ENCODE measurements around the gene DCP1A.

DCP1A gene

DNA sequence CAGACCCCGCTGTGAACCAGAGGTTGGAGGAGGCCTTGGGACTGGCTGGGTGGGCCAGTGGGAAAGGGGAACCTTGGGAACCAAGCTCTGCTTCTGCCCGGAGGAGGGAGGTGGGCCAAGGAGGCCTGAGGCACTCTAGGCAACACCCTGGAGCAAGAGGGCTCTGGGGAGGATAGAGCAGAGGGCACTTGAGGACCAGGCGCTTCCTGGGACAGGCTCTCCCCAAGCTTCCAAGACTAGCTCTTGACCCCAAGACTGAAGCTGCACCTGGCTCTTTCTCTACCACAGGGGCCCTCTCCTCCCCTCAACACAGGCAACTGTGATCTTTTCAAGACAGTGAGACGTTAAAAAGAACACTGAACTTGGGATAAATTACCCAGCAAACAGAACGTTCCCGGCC lies 111.8 kb downstream of the DCP1A start:
- in situ Hi-C loops (cut with HindIII; ENCODE audit: low pct_ligation_motif_present, low sequenced_read_pairs) = no loop called here
- no peak for TF ChIP-seq CTCF (IDR thresholded peaks at IDR 0.05; ENCODE audit: low read depth, low read length, missing control alignments)
- no peak overlapping the region for H3K4me3 ChIP-seq (ENCODE audit: low read depth, low read length)
- H3K27ac ChIP-seq = peak overlapping the region; percentile 83
- H3K36me3 ChIP-seq (replicated peaks) = peaks cover 83% of the 10 kb centered on the region
- no peaks in the 10 kb centered on the region for H3K27me3 ChIP-seq (replicated peaks)
- DNase-seq = no peak

- DNase-seq = no peak
- TF ChIP-seq CTCF (IDR thresholded peaks at IDR 0.05; ENCODE audit: low read depth, low read length, missing control alignments) = no peak
- peaks cover 83% of the 10 kb centered on the region for H3K36me3 ChIP-seq (replicated peaks)
- H3K4me3 ChIP-seq (ENCODE audit: low read depth, low read length) = no peak overlapping the region
- H3K27ac ChIP-seq = no peak overlapping the region
- no peaks in the 10 kb centered on the region for H3K27me3 ChIP-seq (replicated peaks)
- in situ Hi-C loops (cut with HindIII; ENCODE audit: low pct_ligation_motif_present, low sequenced_read_pairs) = no loop called here
These were observed 112.5 kb downstream of the DCP1A start for GRCh38 chr3:53234841-53235232.

- TF ChIP-seq CTCF (IDR thresholded peaks at IDR 0.05; ENCODE audit: low read depth, low read length, missing control alignments) = no peak
- H3K27ac ChIP-seq = no peak overlapping the region
- no peaks in the 10 kb centered on the region for H3K27me3 ChIP-seq (replicated peaks)
- no peak overlapping the region for H3K4me3 ChIP-seq (ENCODE audit: low read depth, low read length)
- H3K36me3 ChIP-seq (replicated peaks) = peaks cover 83% of the 10 kb centered on the region
- no peak for DNase-seq
- in situ Hi-C loops (cut with HindIII; ENCODE audit: low pct_ligation_motif_present, low sequenced_read_pairs) = no loop called here
These were observed 113.1 kb downstream of the DCP1A start for GRCh38 chr3:53234130-53234840.

Data from brain microvascular endothelial cell (primary cell).